NB4 (cell line): Measurements from ENCODE around the gene PARD6B.

Experiments
- DNase-seq: peaks from one replicate; pipeline ENCODE4 v3.0.0; 2010; ENCODE audit warnings: low read depth
- H3K4me3 ChIP-seq: one replicate; pipeline ENCODE4 v1.5.1; 2011; ENCODE audit warnings: mild to moderate bottlenecking, low read depth, low read length, moderate library complexity
- MYC ChIP-seq: IDR thresholded peaks from 2 replicates; pipeline ENCODE4 v1.6.1; 2011; ENCODE audit warnings: low read depth, low read length
- POLR2A ChIP-seq: IDR thresholded peaks from 2 replicates; pipeline ENCODE4 v1.6.1; 2011; ENCODE audit warnings: mild to moderate bottlenecking; ENCODE audit not compliant: insufficient read length; ENCODE audit errors: extremely low read depth
- TF ChIP-seq, protein P1 (sequence below): IDR thresholded peaks from 2 replicates; pipeline ENCODE4 v1.6.1; 2011; ENCODE audit warnings: low read depth, low read length
- TF ChIP-seq, protein P2 (sequence below): IDR thresholded peaks from one replicate; pipeline ENCODE4 v1.5.1; 2012; ENCODE audit warnings: low read depth, low read length

PARD6B gene

DNA sequence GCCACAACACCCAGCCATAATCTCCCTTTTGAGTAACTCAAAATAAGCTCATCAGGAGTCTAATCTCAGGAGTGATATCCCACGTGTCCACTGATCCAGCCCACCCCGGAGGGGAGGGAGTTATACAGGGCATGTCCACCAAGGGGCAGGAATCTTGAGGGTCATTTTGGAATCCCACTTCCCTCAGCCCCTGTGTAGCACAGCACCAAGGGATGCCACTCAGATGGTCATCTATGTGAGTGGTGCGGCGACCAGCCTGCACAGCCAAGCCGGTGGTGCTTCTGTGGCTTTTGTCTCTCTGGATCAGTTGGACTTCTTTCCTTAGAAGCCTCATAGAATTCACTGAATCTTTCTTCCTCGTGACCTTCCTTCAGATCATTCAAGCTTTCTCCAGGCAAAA is 52.5 kb downstream of the PARD6B start:
- TF ChIP-seq, protein P1, sequence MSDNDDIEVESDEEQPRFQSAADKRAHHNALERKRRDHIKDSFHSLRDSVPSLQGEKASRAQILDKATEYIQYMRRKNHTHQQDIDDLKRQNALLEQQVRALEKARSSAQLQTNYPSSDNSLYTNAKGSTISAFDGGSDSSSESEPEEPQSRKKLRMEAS, result no peak
- TF ChIP-seq POLR2A, result no peak
- TF ChIP-seq, protein P2, sequence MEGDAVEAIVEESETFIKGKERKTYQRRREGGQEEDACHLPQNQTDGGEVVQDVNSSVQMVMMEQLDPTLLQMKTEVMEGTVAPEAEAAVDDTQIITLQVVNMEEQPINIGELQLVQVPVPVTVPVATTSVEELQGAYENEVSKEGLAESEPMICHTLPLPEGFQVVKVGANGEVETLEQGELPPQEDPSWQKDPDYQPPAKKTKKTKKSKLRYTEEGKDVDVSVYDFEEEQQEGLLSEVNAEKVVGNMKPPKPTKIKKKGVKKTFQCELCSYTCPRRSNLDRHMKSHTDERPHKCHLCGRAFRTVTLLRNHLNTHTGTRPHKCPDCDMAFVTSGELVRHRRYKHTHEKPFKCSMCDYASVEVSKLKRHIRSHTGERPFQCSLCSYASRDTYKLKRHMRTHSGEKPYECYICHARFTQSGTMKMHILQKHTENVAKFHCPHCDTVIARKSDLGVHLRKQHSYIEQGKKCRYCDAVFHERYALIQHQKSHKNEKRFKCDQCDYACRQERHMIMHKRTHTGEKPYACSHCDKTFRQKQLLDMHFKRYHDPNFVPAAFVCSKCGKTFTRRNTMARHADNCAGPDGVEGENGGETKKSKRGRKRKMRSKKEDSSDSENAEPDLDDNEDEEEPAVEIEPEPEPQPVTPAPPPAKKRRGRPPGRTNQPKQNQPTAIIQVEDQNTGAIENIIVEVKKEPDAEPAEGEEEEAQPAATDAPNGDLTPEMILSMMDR, result no peak
- TF ChIP-seq MYC, result no peak
- no peak for DNase-seq

DNA sequence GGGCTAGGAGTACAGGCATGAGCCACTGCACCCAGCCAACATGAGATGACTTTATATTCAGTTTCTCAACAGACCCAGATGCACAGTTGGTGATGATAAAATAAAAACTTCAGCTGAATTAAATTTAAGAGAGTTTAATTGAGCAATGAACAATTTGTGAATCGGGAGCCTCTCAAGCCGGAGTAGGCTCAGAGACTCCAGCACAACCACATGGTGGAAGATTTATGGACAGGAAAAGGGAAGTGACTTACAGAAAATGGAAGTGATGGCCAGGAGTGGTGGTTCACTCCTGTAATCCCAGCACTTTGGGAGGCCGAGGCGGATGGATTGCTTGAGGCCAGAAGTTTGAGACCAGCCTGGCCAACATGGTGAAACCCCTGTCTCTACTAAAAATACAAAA is 53.1 kb downstream of the PARD6B start:
- no peak for DNase-seq
- TF ChIP-seq MYC (no peak), POLR2A (no peak)
- TF ChIP-seq, protein P1, result no peak
- TF ChIP-seq, protein P2, result no peak
- H3K4me3 ChIP-seq, result no peak overlapping the region

More for the DNA sequence above, 52.5 kb downstream of the PARD6B start:
- no peak overlapping the region for H3K4me3 ChIP-seq

DNA sequence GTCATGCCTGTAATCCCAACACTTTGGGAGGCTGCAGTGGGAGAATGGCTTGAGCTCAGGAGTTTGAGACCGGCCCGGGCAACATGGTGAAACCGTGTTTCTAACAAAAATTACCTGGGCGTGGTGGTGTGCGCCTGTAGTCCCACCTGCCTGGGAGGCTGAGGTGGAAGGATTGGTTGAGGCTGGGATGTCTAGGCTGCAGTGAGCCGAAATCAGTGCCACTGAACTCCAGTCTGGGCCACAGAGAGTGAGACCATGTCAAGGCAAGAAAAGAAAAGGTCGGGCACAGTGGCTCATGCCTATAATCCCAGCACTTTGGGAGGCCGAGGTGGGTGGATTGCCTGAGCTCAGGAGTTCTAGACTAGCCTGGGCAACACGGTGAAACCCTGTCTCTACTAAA is 55.3 kb downstream of the PARD6B start:
- no peak overlapping the region for H3K4me3 ChIP-seq
- TF ChIP-seq, protein P1, result no peak
- no peak for TF ChIP-seq MYC
- no peak for TF ChIP-seq POLR2A
- TF ChIP-seq, protein P2, result no peak
- DNase-seq, result no peak

DNA sequence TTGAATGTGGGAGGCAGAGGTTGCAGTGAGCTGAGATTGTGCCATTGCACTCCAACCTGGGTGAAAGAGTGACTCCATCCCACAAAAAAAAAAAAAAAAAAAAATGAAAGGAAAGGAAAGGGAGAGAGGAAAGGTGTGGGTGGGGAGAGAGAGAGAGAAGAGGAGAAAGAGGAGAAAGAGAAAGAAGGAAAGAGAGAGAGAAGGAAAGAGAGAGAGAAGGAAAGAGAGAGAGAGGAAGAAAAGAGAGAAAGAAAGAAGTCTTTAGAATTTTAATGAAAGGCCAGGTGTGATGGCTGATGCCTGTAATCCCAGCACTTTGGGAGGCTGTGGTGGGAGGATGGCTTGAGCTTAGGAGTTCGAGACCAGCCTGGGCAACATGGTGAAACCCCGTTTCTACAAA is 55.8 kb downstream of the PARD6B start:
- H3K4me3 ChIP-seq, result no peak overlapping the region
- DNase-seq, result no peak
- TF ChIP-seq, protein P2, result no peak
- TF ChIP-seq, protein P1, result no peak
- TF ChIP-seq POLR2A, result no peak
- TF ChIP-seq MYC, result no peak

DNA sequence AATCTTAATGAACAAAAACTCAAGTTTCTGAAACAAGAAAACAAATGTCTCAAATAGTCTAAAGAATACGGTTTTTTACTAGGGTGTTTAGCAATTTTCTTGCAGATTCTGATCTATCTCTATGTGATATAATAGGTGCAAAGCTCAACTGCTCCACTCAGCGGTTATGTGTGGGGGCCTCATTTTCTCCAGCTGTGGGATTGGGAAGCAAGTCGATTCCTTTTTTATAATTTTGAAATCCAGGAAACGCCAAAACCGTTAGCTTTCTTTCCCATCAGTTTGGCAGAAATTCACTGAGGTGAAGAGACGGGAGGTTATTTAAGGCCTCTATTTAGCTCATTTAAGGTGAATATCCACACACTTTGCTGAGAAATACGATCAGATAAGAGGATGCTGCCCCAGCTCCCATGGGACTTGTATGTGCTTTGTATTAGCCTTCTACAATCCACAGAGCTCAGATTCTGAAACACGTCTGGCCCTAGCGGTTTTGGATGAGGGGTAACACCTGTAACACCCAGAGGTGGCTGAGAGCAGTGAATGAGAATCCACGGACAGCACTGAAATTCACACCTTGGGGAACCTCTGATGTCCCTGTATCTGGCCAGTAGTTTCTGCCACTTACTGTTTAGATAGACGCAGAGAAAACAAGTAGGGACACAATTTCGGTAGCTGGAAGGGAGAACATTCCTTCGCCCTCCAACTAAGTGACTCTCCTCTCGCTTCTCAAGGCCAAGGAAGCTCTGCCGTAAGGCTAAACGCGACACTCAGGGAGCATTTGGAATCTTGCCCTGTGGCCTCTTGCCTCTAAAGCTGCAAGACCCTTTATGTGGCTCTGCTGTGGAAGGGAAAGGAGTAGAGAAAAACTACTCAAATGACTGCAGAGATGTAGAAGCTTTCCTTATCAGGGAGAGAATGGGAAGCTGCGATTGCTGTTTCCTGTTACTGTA is 56.9 kb downstream of the PARD6B start:
- no peak overlapping the region for H3K4me3 ChIP-seq
- TF ChIP-seq, protein P2, result peak; percentile 57
- TF ChIP-seq MYC (0 out of 2 replicates have a peak, but pooled peaks have one; percentile 16), POLR2A (no peak)
- peak; percentile 83 for DNase-seq
